A673 (cell line): ENCODE results near the gene ANKLE1. TPM values are rescaled to one million over a fixed set of nuclear protein-coding genes. Genes with fewer than 3 reads are reported as not detected.

Experiments used
- BruUV-seq: library from RNA; stranded (reverse); fragments of 400-500 nt; replicated peaks from 2 replicates; lab custom pipeline; 2021; lab: Mats Ljungman, UMichigan
- CTCF ChIA-PET: fragments of 300-600 bp; sonication (Branson Sonifier 250); formaldehyde crosslinking; loops from one replicate; lab custom pipeline; 2022; ENCODE audit warnings: antibody characterized with exemption; lab: Charles Lee
- POLR2A ChIA-PET: fragments of 300-600 bp; sonication (Branson Sonifier 250); formaldehyde crosslinking; loops from one replicate; lab custom pipeline; 2022; ENCODE audit warnings: antibody characterized with exemption; ENCODE audit not compliant: low non-redundant PET; lab: Charles Lee
- DNase-seq: peaks from one replicate; pipeline ENCODE4 v3.0.0-alpha.2; 2015; ENCODE audit warnings: low spot score
- H3K27ac ChIP-seq: fragments of 200-600 bp; sonication (generic); 2 replicates; pipeline ENCODE4 v1.5.1; 2016; ENCODE audit warnings: mixed run types, low read depth, mild to moderate bottlenecking, mixed read lengths, antibody characterized with exemption, low read length; ENCODE audit not compliant: poor library complexity, severe bottlenecking
- H3K27me3 ChIP-seq: fragments of 200-600 bp; sonication (generic); replicated peaks from 2 replicates; pipeline ENCODE4 v1.6.1; 2017; ENCODE audit warnings: mixed run types, low read depth, mild to moderate bottlenecking, mixed read lengths, antibody characterized with exemption, low read length; ENCODE audit not compliant: insufficient read depth, poor library complexity
- H3K36me3 ChIP-seq: fragments of 200-600 bp; sonication (generic); 2 replicates; pipeline ENCODE4 v1.6.1; 2016; ENCODE audit warnings: mixed run types, mild to moderate bottlenecking, mixed read lengths, antibody characterized with exemption, low read length; ENCODE audit not compliant: insufficient read depth, poor library complexity, severe bottlenecking
- H3K4me1 ChIP-seq: fragments of 200-600 bp; sonication (generic); 2 replicates; pipeline ENCODE4 v1.6.1; 2017; ENCODE audit warnings: mixed run types, mild to moderate bottlenecking, mixed read lengths, antibody characterized with exemption, low read length; ENCODE audit not compliant: insufficient read depth, poor library complexity, severe bottlenecking
- H3K4me3 ChIP-seq: fragments of 200-600 bp; sonication (generic); 2 replicates; pipeline ENCODE4 v1.5.1; 2016; ENCODE audit warnings: low read depth, mixed run types, mild to moderate bottlenecking, mixed read lengths, low read length; ENCODE audit not compliant: poor library complexity, severe bottlenecking
- H3K9me3 ChIP-seq: fragments of 200-600 bp; sonication (generic); 2 replicates; pipeline ENCODE4 v1.6.1; 2016; ENCODE audit warnings: mixed run types, low read depth, mild to moderate bottlenecking, mixed read lengths, antibody characterized with exemption, low read length; ENCODE audit not compliant: poor library complexity, severe bottlenecking
- CTCF ChIP-seq: fragments of 300-800, 200-600 bp; sonication (generic); conservative IDR thresholded peaks from 2 replicates; pipeline ENCODE4 v1.5.1; 2017; ENCODE audit warnings: low read depth, mild to moderate bottlenecking, antibody characterized with exemption, low read length, moderate library complexity, mixed read lengths
- EZH2 ChIP-seq: fragments of 200-600 bp; sonication (generic); IDR thresholded peaks from 2 replicates; pipeline ENCODE4 v1.6.1; 2017; ENCODE audit warnings: borderline replicate concordance, low read depth, mild to moderate bottlenecking, mixed read lengths, antibody characterized with exemption, low read length; ENCODE audit not compliant: poor library complexity, severe bottlenecking
- intact Hi-C: fragments of 100-400 bp; cut with micrococcal nuclease; formaldehyde crosslinking; loops from one replicate; pipeline ENCODE4 v1.10.0; 2022; ENCODE audit not compliant: unreplicated experiment
- total RNA-seq: library from RNA; stranded (reverse); gene quantifications from 2 replicates; pipeline ENCODE4 v1.2.3, GENCODE V29; 2021

The ANKLE1 gene
- total RNA-seq, 1 experiment from 2014 or later = 17.5 TPM

GRCh38 chr19:17332360-17332676 is 50.6 kb downstream of the ANKLE1 start:
- Histone ChIP-seq H3K27me3 (no peaks in the 10 kb centered on the region), H3K4me3 (no peak overlapping the region), H3K4me1 (no peaks in the 10 kb centered on the region), H3K9me3 (no peaks in the 10 kb centered on the region), H3K36me3 (peaks cover 12% of the 10 kb centered on the region), H3K27ac (no peak overlapping the region)
- intact Hi-C loops = no loop called here
- no peak for DNase-seq
- POLR2A ChIA-PET = no interaction called here
- BruUV-seq = no TSS peak
- TF ChIP-seq CTCF (no peak), EZH2 (no peak)
- CTCF ChIA-PET = no interaction called here

GRCh38 chr19:17332677-17333581 is 51.2 kb downstream of the ANKLE1 start:
- no TSS peak for BruUV-seq
- Histone ChIP-seq H3K4me3 (no peak overlapping the region), H3K36me3 (peaks cover 6% of the 10 kb centered on the region), H3K4me1 (no peaks in the 10 kb centered on the region), H3K9me3 (no peaks in the 10 kb centered on the region), H3K27me3 (no peaks in the 10 kb centered on the region), H3K27ac (peak overlapping the region; percentile 57)
- ChIA-PET CTCF (interaction anchor here (0.6 kb wide), 2 partner anchors 47 to 108 kb away, joined by 5 to 6 read pairs; no protein-coding TSS in a partner anchor), POLR2A (interaction anchor here (0.5 kb wide), 1 partner anchor 10 kb away, joined by 24 read pairs; no protein-coding TSS in a partner anchor)
- DNase-seq = peak; percentile 86
- TF ChIP-seq EZH2 = no peak
- no peak for TF ChIP-seq CTCF
- intact Hi-C loops = no loop called here

DNA sequence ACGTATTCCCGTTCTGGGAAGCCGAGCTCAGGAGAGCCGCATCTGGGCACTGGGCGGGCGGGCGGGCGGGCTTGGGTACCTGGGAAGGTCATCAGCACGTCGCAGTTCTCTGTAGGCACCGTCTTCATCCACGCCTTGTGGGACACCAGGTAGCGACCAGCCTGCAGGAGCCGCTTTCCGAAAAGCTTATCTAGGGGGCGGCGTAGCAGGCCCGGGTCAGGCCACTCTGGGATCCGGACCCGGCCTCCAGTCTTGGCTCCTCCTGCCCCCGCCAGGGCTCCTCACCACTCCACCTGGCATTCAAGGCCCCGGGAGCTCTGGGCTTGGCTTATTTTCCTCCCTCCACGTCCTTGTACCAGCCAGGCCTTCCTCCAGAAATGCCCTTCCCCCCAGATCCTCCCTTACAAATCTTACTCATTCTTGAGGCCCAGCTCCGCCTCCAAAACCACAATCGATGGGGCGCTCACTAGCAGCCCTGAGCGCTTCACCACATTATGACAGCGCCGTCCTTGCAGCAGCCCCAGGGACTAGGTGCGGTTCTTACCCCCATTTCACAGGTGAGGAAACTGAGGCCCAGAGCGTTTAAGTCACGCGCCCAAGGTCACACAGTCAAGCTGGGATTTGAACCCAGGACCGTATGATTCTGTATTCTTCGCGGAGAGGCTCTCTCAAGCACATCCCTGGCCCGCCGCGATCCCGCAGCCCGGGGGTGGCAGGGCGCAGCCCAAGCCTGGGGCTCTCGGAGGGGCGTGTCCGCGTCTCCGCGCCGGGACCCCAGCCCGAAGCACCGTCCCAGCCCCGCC is 52.1 kb downstream of the ANKLE1 start:
- intact Hi-C loops = no loop called here
- no peaks in the 10 kb centered on the region for H3K27me3 ChIP-seq
- ChIA-PET POLR2A (interaction anchor here (0.5 to 1.0 kb wide), 2 partner anchors 9 to 25 kb away, joined by 4 to 24 read pairs; partner anchors contain the start of gene DDA1), CTCF (interaction anchor here (0.6 kb wide), 2 partner anchors 48 to 107 kb away, joined by 5 to 6 read pairs; no protein-coding TSS in a partner anchor)
- peak overlapping the region; percentile 91 for H3K4me3 ChIP-seq
- H3K27ac ChIP-seq = peak overlapping the region; percentile 90
- peaks cover 7% of the 10 kb centered on the region for H3K4me1 ChIP-seq
- H3K36me3 ChIP-seq = peaks cover 4% of the 10 kb centered on the region
- BruUV-seq = no TSS peak
- DNase-seq = peak; percentile 76
- no peaks in the 10 kb centered on the region for H3K9me3 ChIP-seq
- TF ChIP-seq CTCF (no peak), EZH2 (no peak)
